Stimulated activated naive CD4-positive, alpha-beta T cell (primary cell): Measurements from ENCODE around the gene RASAL2.

Source experiments
- DNase-seq, 6 experiments: peaks; one replicate each; lab custom pipeline; 2025; lab: John Stamatoyannopoulos, UW

RASAL2 gene

GRCh38 chr1:178093951-178094738, at the start of gene RASAL2:
Gene RASAL2, plus strand, starts transcription at chr1:178094104. Its CDS starts 389 bp downstream, at chr1:178094493.
- no peak for DNase-seq

- DNase-seq, result no peak
Measured at GRCh38 chr1:178046591-178047270, 47.2 kb upstream of the RASAL2 start.

- DNase-seq, result no peak
Measured at GRCh38 chr1:178047403-178048093, 46.4 kb upstream of the RASAL2 start.

GRCh38 chr1:178048426-178048825, 45.5 kb upstream of the RASAL2 start:
- DNase-seq, result no peak

- no peak for DNase-seq
Measured at GRCh38 chr1:178048883-178049282, 45.0 kb upstream of the RASAL2 start.

- no peak for DNase-seq
Measured at GRCh38 chr1:178050084-178050483, 43.8 kb upstream of the RASAL2 start.

GRCh38 chr1:178051071-178051470, 42.8 kb upstream of the RASAL2 start:
- DNase-seq, result no peak

GRCh38 chr1:178052650-178053461, 41.0 kb upstream of the RASAL2 start:
- DNase-seq, result no peak

- no peak for DNase-seq
Measured at GRCh38 chr1:178055093-178055492, 38.8 kb upstream of the RASAL2 start.

GRCh38 chr1:178055779-178056471, 38.0 kb upstream of the RASAL2 start:
- no peak for DNase-seq

GRCh38 chr1:178057141-178057765, 36.7 kb upstream of the RASAL2 start:
- no peak for DNase-seq

GRCh38 chr1:178057912-178058534, 35.9 kb upstream of the RASAL2 start:
- no peak for DNase-seq

- DNase-seq, result no peak
Measured at GRCh38 chr1:178060789-178061556, 32.9 kb upstream of the RASAL2 start.

GRCh38 chr1:178061620-178062019, 32.3 kb upstream of the RASAL2 start:
- no peak for DNase-seq

- DNase-seq, result no peak
Measured at GRCh38 chr1:178064191-178064821, 29.6 kb upstream of the RASAL2 start.

GRCh38 chr1:178065250-178065649, 28.7 kb upstream of the RASAL2 start:
- DNase-seq, result no peak

- DNase-seq, result no peak
Measured at GRCh38 chr1:178066296-178066907, 27.5 kb upstream of the RASAL2 start.

GRCh38 chr1:178066908-178067614, 26.8 kb upstream of the RASAL2 start:
- no peak for DNase-seq
